HL-60 (cell line): ENCODE measurements around the gene SLC6A13.

Experiments used
- DNase-seq, 2 experiments: peaks; one replicate each; pipeline ENCODE4 v3.0.0-alpha.2; 2010 to 2020; ENCODE audit warnings: low read depth in 1 of 2, low spot score in 1 of 2
- H3K27ac ChIP-seq: fragments of 250-450 bp; sonication (Bioruptor Pico); replicated peaks from 2 replicates; pipeline ENCODE4 v1.5.1; 2020; ENCODE audit warnings: mild to moderate bottlenecking, moderate library complexity
- H3K27me3 ChIP-seq: fragments of 250-450 bp; sonication (Bioruptor Pico); 2 replicates; pipeline ENCODE4 v1.5.1; 2021; ENCODE audit warnings: mild to moderate bottlenecking, moderate library complexity; ENCODE audit not compliant: insufficient read depth, poor library complexity, severe bottlenecking
- H3K4me3 ChIP-seq: replicated peaks from 2 replicates; pipeline ENCODE4 v1.5.1; 2011; ENCODE audit warnings: mild to moderate bottlenecking, control low read depth, low read length; ENCODE audit not compliant: insufficient read depth
- GABPA ChIP-seq: IDR thresholded peaks from 2 replicates; pipeline ENCODE4 v1.6.1; 2012; ENCODE audit warnings: low read depth
- POLR2AphosphoS5 ChIP-seq: IDR thresholded peaks from 2 replicates; pipeline ENCODE4 v1.6.1; 2012; ENCODE audit warnings: low read depth
- SPI1 ChIP-seq: IDR thresholded peaks from 2 replicates; pipeline ENCODE4 v1.6.1; 2012; ENCODE audit warnings: low read depth, mild to moderate bottlenecking, borderline replicate concordance
- TF ChIP-seq, protein P1 (sequence below): IDR thresholded peaks from 2 replicates; pipeline ENCODE4 v1.6.1; 2012; ENCODE audit warnings: low read depth; ENCODE audit not compliant: insufficient replicate concordance
- TF ChIP-seq, protein P2 (sequence below): IDR thresholded peaks from one replicate; pipeline ENCODE4 v1.5.1; 2011; ENCODE audit warnings: low read length, control low read depth, inconsistent platforms; ENCODE audit not compliant: insufficient read depth

SLC6A13 gene

DNA sequence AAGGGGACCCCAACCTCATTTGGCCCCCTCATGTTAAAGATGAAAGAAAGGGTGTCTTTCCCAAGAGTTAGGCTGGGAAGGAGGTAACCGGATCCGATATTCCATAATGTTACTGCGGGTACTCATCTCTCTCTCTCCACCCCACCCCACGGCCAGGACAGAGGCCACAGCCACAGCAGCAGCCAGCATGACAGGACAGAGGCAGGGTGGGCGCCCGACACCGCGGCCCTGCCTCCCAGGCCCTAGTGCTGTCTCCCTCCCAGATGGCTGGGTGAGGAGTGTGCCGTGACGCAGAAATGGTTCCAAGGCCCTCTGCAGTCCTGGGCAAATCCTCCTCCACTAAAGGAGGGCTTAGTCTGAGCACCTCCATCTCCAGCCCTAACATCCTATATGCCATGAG lies 54.8 kb downstream of the SLC6A13 start:
- no peak for DNase-seq
- peaks cover 11% of the 10 kb centered on the region for H3K27me3 ChIP-seq
- TF ChIP-seq, protein P1, sequence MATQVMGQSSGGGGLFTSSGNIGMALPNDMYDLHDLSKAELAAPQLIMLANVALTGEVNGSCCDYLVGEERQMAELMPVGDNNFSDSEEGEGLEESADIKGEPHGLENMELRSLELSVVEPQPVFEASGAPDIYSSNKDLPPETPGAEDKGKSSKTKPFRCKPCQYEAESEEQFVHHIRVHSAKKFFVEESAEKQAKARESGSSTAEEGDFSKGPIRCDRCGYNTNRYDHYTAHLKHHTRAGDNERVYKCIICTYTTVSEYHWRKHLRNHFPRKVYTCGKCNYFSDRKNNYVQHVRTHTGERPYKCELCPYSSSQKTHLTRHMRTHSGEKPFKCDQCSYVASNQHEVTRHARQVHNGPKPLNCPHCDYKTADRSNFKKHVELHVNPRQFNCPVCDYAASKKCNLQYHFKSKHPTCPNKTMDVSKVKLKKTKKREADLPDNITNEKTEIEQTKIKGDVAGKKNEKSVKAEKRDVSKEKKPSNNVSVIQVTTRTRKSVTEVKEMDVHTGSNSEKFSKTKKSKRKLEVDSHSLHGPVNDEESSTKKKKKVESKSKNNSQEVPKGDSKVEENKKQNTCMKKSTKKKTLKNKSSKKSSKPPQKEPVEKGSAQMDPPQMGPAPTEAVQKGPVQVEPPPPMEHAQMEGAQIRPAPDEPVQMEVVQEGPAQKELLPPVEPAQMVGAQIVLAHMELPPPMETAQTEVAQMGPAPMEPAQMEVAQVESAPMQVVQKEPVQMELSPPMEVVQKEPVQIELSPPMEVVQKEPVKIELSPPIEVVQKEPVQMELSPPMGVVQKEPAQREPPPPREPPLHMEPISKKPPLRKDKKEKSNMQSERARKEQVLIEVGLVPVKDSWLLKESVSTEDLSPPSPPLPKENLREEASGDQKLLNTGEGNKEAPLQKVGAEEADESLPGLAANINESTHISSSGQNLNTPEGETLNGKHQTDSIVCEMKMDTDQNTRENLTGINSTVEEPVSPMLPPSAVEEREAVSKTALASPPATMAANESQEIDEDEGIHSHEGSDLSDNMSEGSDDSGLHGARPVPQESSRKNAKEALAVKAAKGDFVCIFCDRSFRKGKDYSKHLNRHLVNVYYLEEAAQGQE, result no peak
- TF ChIP-seq, protein P2, sequence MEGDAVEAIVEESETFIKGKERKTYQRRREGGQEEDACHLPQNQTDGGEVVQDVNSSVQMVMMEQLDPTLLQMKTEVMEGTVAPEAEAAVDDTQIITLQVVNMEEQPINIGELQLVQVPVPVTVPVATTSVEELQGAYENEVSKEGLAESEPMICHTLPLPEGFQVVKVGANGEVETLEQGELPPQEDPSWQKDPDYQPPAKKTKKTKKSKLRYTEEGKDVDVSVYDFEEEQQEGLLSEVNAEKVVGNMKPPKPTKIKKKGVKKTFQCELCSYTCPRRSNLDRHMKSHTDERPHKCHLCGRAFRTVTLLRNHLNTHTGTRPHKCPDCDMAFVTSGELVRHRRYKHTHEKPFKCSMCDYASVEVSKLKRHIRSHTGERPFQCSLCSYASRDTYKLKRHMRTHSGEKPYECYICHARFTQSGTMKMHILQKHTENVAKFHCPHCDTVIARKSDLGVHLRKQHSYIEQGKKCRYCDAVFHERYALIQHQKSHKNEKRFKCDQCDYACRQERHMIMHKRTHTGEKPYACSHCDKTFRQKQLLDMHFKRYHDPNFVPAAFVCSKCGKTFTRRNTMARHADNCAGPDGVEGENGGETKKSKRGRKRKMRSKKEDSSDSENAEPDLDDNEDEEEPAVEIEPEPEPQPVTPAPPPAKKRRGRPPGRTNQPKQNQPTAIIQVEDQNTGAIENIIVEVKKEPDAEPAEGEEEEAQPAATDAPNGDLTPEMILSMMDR, result no peak
- TF ChIP-seq POLR2AphosphoS5 (no peak), GABPA (no peak), SPI1 (no peak)
- no peak overlapping the region for H3K27ac ChIP-seq
- H3K4me3 ChIP-seq, result no peak overlapping the region

DNA sequence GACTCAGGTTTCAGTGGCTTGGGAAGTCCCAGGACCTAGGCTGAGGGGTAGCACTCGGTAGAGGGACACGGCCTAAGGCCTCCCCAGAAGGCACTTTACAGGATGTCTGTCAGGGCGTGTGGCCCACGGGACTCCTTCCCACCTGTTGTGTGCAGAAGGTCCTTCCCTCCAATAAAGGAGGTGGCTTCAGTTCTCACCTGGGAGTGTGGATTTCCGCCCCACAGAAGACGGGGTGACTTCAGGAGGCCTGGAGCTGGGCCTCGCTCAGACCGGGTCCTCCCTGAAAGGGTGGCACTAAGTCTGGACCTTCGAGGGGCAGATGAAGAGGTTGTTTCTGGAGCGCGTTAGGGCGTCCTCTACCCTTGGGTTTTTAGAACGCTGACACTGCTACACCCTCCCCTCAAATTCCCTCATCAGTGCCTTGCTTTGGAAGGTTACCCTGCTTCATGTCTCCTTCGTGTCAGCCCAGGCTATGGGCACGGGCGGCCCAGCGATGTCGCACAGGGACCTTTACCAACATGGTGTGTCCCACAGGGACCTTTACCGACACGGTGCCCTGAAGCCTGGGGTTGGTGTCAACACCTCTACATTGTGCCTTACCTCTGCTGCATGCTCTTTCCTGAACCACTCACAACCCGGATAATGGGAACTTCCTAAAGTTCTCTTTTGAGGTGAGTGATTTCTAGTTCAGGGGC lies 55.7 kb downstream of the SLC6A13 start:
- Histone ChIP-seq H3K27me3 (peaks cover 11% of the 10 kb centered on the region), H3K4me3 (no peak overlapping the region), H3K27ac (no peak overlapping the region)
- DNase-seq, result no peak
- TF ChIP-seq, protein P1, result no peak
- TF ChIP-seq GABPA, result no peak
- no peak for TF ChIP-seq POLR2AphosphoS5
- TF ChIP-seq, protein P2, result no peak

DNA sequence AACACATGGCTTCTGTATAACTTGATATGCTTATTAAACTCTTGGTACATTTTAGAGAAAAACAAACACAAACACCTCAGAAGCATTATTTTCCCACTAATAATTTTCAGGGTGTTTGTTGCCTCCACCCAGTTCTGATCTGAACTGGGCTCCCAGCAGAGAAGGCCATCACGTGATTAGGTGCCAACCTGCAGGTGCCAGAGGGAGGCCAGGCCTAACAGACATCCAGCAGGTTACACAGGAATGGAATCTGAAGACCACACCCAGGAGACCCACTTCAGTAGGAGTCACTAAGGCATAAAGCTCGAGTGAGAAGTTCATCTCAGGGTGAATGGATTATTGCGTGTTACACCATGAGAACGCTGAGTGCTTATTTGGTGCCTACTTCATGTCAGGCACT lies 57.6 kb downstream of the SLC6A13 start:
- DNase-seq, result no peak
- no peak for TF ChIP-seq GABPA
- TF ChIP-seq, protein P1, result no peak
- TF ChIP-seq, protein P2, result no peak
- no peak for TF ChIP-seq POLR2AphosphoS5
- no peak for TF ChIP-seq SPI1
- H3K27me3 ChIP-seq, result peaks cover 11% of the 10 kb centered on the region
- H3K4me3 ChIP-seq, result no peak overlapping the region
- H3K27ac ChIP-seq, result no peak overlapping the region
